Measurements from ENCODE around the gene SIK3.

DNA sequence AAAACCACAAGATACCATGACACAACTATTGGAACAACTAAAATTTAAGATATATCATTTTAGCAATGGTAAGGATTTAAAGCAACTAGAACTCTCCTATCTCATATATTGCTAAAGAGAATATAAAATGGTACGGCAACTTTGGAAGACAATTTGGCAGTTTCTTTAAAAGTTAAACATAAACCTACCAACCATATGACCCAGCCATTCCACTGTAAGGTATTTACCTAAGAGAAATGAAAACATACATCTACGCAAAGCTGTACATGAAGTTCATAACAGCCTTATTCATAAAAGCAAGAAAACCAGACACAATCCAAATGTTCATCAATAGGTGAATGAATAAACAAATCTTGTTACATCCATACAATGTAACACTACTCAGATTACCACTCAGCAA is 31.3 kb downstream of the SIK3 start:
- TF ChIP-seq EP300 (IDR thresholded peaks at IDR 0.05; ENCODE audit: borderline replicate concordance) (no peak), CREB1 (IDR thresholded peaks at IDR 0.05; ENCODE audit: low read depth) (no peak)
